Measurements from ENCODE around the gene KIRREL3. TPM values are rescaled to one million over a fixed set of nuclear protein-coding genes. Genes with fewer than 3 reads are reported as not detected.

KIRREL3 gene
- total and polyA plus RNA-seq, 9 of the 15 experiments (the other 6 are each of a cell fraction or from before 2014, with no cell fraction given), result 0.04 to 0.10 TPM; not detected in 7

GRCh38 chr11:126817096-126817495 is 183.5 kb downstream of the KIRREL3 start (continued):
- TF ChIP-seq, protein P1, sequence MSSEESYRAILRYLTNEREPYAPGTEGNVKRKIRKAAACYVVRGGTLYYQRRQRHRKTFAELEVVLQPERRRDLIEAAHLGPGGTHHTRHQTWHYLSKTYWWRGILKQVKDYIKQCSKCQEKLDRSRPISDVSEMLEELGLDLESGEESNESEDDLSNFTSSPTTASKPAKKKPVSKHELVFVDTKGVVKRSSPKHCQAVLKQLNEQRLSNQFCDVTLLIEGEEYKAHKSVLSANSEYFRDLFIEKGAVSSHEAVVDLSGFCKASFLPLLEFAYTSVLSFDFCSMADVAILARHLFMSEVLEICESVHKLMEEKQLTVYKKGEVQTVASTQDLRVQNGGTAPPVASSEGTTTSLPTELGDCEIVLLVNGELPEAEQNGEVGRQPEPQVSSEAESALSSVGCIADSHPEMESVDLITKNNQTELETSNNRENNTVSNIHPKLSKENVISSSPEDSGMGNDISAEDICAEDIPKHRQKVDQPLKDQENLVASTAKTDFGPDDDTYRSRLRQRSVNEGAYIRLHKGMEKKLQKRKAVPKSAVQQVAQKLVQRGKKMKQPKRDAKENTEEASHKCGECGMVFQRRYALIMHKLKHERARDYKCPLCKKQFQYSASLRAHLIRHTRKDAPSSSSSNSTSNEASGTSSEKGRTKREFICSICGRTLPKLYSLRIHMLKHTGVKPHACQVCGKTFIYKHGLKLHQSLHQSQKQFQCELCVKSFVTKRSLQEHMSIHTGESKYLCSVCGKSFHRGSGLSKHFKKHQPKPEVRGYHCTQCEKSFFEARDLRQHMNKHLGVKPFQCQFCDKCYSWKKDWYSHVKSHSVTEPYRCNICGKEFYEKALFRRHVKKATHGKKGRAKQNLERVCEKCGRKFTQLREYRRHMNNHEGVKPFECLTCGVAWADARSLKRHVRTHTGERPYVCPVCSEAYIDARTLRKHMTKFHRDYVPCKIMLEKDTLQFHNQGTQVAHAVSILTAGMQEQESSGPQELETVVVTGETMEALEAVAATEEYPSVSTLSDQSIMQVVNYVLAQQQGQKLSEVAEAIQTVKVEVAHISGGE (CRISPR knock-in tag; IDR thresholded peaks at IDR 0.05), result no peak
- TF ChIP-seq YY1 (IDR thresholded peaks at IDR 0.05; ENCODE audit: borderline replicate concordance in 1 of 3, control insufficient read depth in 1 of 3, extremely low read depth in 1 of 3, insufficient read depth in 3 of 3, insufficient read length in 1 of 3, insufficient replicate concordance in 2 of 3, low read depth in 1 of 3, low read length in 2 of 3) (no peak), EP400 (IDR thresholded peaks at IDR 0.05) (no peak), ATF1 (CRISPR knock-in tag; IDR thresholded peaks at IDR 0.05) (no peak), ATF1 (tag; IDR thresholded peaks at IDR 0.05) (no peak), HDAC3 (IDR thresholded peaks at IDR 0.05; ENCODE audit: borderline replicate concordance, partially characterized antibody) (no peak), FOXA1 (IDR thresholded peaks at IDR 0.05; ENCODE audit: borderline replicate concordance) (no peak)
- TF ChIP-seq, protein P2, sequence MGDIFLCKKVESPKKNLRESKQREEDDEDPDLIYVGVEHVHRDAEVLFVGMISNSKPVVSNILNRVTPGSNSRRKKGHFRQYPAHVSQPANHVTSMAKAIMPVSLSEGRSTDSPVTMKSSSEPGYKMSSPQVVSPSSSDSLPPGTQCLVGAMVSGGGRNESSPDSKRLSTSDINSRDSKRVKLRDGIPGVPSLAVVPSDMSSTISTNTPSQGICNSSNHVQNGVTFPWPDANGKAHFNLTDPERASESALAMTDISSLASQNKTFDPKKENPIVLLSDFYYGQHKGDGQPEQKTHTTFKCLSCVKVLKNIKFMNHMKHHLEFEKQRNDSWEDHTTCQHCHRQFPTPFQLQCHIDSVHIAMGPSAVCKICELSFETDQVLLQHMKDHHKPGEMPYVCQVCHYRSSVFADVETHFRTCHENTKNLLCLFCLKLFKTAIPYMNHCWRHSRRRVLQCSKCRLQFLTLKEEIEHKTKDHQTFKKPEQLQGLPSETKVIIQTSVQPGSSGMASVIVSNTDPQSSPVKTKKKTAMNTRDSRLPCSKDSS (IDR thresholded peaks at IDR 0.05; ENCODE audit: low read depth, partially characterized antibody), result no peak
- TF ChIP-seq, protein P3, sequence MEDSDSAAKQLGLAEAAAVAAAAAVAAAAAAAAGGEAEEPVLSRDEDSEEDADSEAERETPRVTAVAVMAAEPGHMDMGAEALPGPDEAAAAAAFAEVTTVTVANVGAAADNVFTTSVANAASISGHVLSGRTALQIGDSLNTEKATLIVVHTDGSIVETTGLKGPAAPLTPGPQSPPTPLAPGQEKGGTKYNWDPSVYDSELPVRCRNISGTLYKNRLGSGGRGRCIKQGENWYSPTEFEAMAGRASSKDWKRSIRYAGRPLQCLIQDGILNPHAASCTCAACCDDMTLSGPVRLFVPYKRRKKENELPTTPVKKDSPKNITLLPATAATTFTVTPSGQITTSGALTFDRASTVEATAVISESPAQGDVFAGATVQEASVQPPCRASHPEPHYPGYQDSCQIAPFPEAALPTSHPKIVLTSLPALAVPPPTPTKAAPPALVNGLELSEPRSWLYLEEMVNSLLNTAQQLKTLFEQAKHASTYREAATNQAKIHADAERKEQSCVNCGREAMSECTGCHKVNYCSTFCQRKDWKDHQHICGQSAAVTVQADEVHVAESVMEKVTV (CRISPR knock-in tag; IDR thresholded peaks at IDR 0.05), result no peak

All from K562 (cell line).